ENCODE data around the gene TDRD9. TPM values are rescaled to one million over a fixed set of nuclear protein-coding genes. Genes with fewer than 3 reads are reported as not detected.

Gene TDRD9
- total RNA-seq, 6 experiments from 2014 or later: 0.31 to 0.86 (median 0.43) TPM; not detected in 1

Small RNA genes within 50 kb of the gene (small RNA-seq; reads per million reads assigned to genes)
- 0.65 to 0.77 reads per million in 2 experiments for gene RN7SL634P

Other genes with a start within 250 kb of the TDRD9 start
- gene XRCC3, start 213.0 kb upstream of the TDRD9 start, total RNA-seq: 1 to 10 TPM in 5 of 6 experiments, under 1 TPM in 1; 0.88 to 6.3 (median 1.8) TPM
- 10 to 100 TPM; 20.9 to 35.2 (median 27.6) TPM for gene ZFYVE21, start 212.6 kb upstream of the TDRD9 start, total RNA-seq
- gene PPP1R13B, start 80.9 kb upstream of the TDRD9 start, total RNA-seq: 10 to 100 TPM in 5 of 6 experiments, 1 to 10 TPM in 1; 9.2 to 22.4 (median 13.9) TPM
- gene RD3L, start 14.1 kb downstream of the TDRD9 start, total RNA-seq: 1 to 10 TPM in 1 of 6 experiments, under 1 TPM in 2, not detected in 3; 0.22 to 1.2 (median 0.25) TPM
- 100 to 1,000 TPM in 3 of 6 experiments, 10 to 100 TPM in 3; 37.3 to 232 (median 110) TPM for gene ASPG, start 157.2 kb downstream of the TDRD9 start, total RNA-seq
- gene KIF26A, start 210.1 kb downstream of the TDRD9 start, total RNA-seq: 1 to 10 TPM in 4 of 6 experiments, under 1 TPM in 2; 0.79 to 1.5 (median 1.1) TPM